Activated CD4-positive, alpha-beta T cell treated with anti-CD3 and anti-CD28 coated beads, Interleukin-2, Interleukin-6, amounts not matched to agents 100 ng/mL and 50 ng/mL, durations not matched to agents 16 hours and 8 hours (primary cell): Measurements from ENCODE around the gene TAOK3.
"Not testable (repeated sequence)": the region's sequence is repeated elsewhere in the genome, so short reads cannot be mapped to it uniquely, and the experiment has no call there.

ENCODE experiments used
- DNase-seq: peaks from one replicate; pipeline ENCODE4 v3.0.0-alpha.2; 2020

The TAOK3 gene

DNA sequence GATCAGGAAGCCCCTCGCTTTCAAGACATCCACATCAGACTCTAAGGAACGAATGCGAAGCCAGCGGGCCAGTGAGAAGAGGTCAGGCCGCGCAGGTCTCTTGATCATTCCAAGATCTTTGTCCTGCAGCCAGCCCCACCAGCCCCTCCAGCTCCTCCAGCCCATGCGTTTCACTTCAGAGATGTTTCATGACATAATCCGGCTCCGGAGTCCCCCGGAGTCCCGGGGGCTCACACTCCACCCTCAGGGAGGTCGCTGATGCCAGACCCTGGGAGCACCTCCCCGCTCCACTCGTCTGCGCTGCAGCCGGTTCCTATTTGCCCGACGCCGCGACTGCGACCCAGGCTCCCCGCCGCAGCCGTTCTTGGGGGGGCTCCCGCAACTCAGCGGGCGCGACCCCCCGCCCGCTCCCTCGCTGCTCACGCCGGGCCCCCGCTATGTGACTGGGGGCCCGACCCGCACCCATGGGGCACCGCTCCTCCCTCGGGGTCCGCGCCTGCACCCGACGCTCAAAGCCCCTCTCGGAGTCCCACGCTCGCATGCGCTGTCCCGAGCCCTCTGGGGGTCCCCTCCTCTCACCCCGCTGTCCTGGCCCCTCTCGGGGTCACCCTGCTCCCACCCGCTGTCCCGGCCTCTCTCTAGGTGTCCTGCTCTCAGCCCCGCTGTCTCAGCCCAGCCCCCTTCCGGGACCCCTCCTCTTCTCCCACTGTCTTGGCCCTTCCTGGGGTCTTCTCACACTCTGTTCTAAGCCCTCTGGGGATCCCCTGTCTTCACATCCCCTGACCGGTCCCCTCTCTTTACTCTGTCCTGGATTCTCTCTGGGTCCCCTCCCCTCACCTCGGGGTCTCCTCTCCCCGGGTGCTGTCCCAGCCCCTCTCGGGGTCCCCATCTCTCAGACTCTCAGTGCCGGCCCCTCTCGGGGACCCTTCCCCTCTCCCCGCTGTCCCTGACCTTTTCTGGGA is 1.1 kb downstream of the TAOK3 start:
- DNase-seq, result no peak

DNA sequence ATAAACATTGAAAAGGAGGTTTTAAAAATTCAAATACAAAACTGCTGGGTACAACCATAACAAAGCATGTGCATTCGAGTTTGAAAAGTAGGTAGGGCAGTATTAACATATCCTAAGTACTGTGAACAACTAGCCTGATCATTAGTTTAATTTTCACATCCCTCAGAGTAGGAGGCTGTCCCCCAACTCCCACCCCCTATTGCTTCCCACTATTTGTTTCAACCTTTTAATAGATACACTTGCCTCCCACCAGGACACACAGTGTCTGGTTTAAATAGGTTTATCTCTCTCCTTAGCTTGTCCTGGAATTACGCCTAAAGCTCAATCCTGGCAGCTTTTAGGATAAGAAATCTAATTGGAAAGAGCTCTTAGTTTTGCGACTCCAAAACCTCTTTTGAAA is 2.1 kb downstream of the TAOK3 start:
- DNase-seq, result no peak

DNA sequence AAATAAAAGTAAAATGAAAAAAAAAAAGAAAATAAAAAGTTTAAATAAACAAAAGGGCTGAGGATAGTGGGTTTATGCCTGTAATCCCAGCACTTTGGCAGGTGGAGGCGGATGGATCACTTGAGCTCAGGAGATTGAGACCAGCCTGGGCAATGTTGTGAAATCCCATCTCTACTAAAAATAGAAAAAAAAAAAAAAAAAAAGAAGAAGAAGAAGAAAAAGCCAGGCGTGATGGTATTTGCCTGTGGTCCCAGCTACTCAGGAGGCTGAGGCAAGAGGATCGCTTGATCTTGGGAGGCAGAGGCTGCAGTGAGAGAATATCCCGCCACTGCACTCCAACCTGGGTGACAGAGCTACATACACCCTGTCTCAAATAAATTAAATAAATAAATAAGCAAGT is 3.9 kb downstream of the TAOK3 start:
- no peak for DNase-seq

DNA sequence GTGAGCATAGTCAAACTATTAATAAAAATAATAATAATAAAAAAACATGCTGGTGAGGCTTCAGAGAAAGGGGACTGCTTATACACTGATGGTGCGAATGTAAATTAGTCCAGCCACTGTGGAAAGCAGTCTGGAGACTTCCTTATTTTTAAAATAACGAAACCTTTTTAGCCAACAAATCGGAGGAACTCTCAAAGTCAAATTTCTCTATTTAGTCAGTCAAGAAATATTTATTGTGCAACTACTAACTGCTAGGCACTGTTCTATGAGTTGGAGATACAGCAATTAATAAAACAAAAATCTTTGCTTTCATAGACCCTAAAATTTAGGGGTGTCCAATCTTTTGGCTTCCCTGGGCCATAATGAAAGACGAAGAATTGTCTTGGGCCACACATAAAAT is 10.8 kb downstream of the TAOK3 start:
- DNase-seq, result no peak

DNA sequence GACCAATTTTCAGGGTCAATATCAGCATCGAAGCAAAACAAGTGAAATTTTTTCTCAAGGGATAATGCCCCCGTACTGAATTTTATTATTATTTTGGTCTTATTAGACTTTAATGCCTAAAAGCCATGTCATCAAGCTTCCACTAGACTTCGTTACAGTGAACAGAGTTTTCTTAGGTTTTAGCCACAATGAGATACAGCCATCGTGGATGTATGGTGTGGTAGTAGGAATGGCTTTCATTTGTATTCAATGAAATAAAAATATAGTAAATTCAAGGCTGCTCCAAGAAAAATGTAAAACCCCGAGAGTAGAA is 11.7 kb downstream of the TAOK3 start:
- DNase-seq, result no peak

DNA sequence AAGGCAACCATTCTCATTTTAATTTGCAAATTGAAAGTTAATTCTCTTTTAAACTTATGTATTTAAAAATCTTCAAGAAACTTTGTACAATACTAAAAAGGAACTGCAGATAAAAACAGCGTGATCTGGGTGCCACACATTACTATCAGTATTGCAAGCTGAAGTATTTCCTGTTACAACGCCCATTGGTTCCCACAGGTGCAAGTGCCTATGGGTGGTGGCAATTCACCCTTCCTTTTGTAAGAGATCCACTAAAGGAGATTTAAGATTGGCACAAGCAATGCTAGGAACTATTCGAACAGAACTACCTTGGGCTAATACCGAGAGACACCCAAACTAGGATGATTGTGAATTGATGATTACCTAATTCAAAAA is 13.2 kb downstream of the TAOK3 start:
- peak; percentile 63 for DNase-seq

DNA sequence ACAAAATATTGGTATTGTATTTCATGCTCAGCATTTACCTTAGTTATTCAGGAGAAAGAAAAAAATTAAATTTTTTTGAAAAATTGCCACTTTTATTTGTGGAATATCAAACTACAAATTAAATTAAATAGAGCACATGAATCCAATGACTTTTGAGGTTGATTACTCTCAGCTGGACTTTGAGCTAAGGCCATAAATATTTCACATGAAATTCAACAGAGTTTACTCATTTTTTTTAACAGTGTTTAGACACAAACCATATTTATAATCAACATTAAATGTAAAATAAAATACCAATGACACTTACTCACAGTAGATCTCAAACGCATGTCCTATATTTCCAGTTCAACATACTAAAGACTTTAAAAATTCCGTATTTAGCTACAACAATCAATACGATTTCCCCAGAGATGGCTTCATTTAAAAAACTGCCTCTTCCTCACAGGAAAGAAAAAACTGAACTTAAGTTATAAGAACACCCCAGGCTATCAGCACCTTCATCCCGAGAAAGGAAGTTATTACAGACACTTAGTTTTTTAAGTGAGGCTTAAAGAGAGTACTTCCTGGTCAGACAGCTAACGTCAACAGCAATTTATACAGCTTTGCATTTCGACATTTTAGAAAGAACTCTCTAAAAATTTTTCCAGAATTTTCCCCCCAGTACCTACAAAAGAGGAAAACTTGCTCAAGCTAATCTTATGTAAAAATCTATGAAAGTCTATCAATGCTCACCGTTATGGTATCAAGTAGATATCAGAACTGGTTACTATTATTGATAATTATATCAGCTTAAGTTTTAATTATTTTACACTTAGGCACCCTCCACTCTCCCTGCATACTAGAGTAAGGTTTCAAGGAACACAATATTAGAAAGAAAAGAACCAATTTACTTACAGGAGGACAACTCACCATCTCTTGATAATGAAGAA is 13.8 kb downstream of the TAOK3 start:
- peak; percentile 59 for DNase-seq

DNA sequence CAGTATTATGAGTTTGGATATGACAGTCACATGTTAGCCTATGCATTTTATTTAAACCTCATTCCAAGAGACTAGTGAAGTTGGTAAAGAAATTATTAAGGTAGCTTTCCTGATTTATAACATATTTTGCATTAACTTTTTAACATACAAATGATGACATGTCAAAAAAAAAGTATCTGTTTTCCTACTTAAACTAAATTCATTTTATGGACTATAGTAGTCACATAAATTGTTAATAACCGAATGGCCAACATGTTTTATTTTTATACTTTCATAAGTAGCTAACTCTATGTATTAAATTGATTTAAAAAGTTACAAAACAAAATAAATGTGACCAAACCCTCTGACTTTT is 14.7 kb downstream of the TAOK3 start:
- no peak for DNase-seq

DNA sequence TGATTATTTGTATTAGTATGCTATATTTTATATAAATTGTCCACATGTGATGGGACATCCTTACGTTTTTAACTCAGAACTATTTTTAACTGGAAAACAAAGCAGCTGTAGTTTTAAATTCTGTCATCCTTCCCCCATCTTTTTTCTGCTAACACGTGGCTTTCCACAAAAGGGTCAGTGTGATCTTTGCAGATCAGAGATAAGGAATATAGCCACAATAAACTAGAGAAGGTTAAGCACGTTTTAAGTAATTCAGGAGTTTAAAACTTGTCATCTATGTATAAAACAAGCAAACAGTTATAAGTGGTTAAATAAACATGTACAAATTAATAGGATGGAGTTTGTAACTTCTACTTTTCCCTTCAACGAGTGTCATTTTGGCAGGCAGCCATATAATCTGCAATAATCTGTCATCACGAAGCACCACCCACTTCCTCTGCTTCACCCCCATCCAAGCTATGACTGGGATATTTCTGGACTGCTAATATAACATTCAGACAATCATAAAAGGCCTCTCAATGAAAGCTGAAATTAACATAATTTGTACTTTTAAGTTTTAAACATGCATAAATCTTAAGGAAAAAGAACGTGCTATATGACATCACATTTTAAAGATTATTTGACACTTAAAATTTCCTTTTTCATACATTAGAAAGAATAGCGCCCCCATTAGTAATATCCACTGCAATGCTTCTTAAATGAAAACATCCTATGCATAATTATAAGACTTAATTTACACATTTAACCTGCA is 15.3 kb downstream of the TAOK3 start:
- DNase-seq, result peak; percentile 76

DNA sequence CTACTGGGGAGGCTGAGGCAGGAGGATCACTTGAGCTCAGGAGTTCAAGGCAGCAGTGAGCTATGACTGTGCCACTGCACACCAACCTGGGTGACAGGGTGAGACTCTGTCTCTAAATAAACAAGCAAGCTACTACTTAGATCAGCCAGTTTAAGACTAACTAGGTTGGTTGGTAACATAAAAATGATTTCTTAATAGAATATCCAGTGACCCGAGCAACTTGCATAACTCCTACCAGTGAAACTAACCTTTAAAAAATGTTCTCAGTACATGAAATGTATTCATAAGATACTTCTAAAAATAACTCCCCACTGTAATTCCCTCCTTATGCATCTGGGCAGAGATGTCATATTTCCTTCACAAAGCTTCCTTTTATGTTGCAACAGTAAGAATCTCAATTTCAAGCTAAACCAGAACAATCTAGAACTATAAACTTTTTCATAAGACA is 15.9 kb downstream of the TAOK3 start:
- DNase-seq, result peak; percentile 40

DNA sequence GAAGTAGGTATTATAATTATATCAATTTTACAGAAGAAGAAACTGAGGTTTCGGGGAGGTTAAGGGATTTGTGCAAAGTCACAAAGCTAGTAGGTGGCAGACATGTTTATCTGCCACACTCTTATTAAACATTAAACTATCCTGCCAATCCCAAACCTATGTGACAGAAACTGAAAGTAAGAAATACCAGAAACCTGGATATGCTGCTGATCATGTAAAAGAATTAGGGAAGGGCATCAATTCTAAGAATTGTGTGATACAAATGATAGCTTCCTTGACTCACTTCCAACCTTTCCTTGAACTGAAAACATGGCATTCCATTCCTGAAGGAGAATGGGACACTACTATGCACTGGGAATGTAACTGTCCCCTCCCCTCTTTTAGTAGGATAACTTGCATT is 16.9 kb downstream of the TAOK3 start:
- no peak for DNase-seq

DNA sequence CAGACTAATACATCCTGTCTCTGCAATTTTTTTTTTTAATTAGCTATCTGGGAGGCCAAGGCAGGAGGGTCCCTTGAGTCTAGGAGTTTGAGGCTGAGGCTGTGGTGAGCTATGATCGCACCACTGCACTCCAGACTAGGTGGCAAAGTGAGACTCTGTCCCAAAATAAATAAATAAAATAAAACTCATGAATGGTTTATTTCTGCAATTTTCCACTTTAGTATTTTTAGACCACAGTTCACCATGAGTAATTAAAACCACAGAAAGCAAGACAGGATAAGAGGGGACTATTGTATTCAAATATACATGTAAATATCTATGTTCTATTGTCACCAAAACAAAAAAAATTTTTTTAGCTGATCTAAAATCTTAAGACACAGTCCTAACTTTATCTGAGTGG is 17.8 kb downstream of the TAOK3 start:
- no peak for DNase-seq

DNA sequence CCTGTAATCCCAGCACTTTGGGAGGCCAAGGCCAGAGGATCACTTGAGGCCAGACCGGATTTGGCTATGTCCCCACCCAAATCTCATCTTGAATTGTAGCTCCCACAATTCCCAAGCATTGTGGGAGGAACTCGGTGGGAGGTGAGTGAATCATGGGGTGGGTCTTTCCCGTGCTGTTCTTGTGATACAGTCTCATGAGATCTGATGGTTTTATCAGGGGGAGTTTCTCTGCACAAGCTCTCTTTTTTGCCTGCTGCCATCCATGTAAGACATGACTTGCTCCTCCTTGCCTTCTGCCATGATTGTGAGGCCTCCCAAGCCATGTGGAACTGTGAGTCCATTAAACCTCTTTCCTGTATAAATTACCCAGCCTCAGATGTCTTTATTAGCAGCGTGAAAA is 18.2 kb downstream of the TAOK3 start:
- DNase-seq, result not testable (repeated sequence)

DNA sequence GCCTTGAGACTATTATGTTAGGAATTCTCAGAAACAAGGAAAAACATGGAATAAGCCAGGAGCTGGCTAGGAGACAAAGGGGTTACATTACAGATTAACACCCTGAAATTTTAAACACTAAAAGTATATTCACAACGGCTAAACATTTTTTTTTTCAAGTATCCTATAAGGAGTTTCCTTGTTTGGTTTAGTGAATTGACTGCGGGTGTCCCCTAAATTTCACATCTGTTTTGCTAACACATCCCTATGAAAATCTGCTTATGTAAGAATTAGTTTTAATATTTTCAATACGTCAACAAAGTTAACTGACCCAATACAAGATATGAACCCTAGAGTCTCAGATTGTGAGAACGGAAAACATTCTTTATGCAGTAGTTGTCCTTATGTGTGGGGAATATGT is 19.0 kb downstream of the TAOK3 start:
- DNase-seq, result no peak

DNA sequence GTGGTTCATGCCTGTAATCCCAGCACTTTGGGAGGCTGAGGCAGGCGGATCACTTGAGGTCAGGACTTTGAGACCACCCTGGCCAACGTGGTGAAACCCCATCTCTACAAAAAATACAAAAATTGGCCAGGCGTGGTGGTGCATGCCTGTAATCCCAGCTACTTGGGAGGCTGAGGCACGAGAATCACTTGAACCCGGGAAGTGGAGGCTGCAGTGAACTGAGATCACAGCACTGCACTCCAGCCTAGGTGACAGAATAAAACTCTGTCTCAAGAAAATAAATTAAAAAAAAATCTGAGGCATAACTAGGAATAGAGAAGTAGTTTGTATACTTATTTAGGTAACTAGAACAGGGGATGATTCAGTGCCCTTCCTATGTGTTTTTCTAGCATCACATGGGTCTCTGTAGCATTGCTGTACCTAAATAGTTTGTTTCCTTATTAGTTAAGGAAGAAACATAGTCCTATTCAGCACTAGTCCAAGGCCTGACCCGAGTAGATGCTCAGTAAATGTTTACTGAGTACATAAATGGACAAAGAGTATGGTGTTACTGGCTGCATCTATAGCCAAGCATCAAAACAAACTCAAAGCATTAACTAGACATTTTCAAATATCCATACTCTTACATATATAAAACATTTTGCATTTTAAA is 21.7 kb downstream of the TAOK3 start:
- no peak for DNase-seq

DNA sequence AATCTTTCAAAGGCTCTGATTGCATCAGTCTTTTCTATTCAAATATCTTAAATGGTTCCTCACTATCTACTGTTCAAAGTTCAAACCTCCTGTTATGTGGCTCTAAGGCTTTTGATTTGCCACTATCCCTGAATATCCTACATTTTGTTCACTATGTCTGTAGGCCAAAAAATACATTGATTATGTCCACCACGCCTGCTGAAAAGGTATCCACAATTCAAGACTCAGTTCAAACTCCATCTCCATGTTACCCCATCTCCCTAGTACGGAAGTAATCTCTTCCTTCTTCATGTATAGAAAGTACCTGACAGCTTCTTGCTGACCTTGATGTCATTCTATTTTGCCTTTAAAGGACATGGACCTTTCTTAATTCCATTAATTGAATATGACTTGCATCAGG is 24.8 kb downstream of the TAOK3 start:
- no peak for DNase-seq

DNA sequence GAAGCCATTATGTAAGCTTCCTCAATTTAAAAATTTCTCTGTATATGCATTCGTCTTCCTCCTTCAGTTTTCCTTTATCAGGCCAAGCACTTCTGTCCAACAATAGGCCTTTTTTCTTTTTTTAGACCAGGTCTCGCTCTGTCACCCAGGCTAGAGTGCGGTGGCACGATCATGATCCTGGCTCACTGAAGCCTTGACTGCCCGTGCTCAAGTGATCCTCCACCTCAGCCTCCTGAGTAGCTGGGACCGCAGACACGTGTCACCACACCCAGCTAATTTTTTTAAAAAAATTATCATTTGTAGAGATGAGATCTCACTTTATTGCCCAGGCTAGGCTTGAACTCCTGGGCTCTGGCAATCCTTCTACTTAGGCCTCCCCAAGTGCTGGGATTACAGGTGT is 25.8 kb downstream of the TAOK3 start:
- DNase-seq, result no peak

DNA sequence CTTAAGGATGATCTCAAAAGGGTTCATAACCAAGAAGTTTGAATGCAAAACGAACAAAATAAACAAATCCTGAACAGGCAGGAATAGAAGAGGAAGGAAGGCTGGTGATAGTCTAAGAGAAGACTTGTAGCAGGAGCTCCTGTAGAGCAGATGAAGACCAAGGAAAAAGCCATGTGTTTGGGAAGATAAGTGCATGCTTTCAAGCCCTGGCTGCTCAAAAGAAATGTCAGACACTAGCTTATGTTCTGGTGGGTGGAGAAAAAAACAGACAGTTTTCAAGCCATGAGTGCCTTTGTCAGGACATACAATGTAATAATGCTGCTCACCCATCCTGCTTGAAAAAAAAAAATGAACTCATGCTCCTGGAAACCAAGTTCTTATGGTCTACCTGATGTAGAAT is 27.4 kb downstream of the TAOK3 start:
- DNase-seq, result no peak

DNA sequence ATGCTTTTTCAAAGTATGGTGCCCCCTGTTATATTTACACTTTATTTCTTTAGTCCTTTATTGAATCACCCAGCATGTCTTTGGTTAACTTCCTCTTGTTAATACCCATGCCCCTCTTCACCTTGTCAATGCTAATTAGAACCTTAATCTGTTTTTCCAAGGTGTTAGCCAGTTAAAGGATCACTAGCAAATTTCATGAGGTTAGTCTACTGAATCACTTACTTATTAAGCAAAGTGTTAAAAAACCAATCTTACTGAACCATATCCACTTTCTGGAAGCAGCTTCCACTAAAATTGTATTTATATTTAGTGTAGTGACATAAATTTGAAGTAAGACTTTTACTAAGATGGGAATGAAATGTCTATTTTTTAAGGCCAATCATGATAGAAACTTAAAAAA is 27.9 kb downstream of the TAOK3 start:
- DNase-seq, result no peak

DNA sequence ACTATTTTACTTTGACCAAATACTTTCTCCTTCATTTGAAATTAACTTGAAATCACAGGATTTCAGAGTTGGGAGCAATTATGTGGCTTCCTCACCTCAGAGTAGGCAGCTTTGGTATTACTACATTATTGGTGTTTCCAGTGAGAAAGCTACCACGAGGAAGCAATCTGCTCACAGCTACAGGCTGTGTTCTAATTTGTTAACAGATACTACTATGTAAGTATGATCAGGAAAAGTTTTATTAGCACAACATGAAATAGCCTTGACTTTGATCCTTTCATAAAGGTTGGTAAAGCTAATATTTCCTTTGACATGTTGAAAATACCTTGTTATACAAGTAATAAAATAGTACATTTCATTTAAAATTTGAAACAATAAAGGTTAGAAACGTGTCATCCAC is 30.6 kb downstream of the TAOK3 start:
- no peak for DNase-seq

DNA sequence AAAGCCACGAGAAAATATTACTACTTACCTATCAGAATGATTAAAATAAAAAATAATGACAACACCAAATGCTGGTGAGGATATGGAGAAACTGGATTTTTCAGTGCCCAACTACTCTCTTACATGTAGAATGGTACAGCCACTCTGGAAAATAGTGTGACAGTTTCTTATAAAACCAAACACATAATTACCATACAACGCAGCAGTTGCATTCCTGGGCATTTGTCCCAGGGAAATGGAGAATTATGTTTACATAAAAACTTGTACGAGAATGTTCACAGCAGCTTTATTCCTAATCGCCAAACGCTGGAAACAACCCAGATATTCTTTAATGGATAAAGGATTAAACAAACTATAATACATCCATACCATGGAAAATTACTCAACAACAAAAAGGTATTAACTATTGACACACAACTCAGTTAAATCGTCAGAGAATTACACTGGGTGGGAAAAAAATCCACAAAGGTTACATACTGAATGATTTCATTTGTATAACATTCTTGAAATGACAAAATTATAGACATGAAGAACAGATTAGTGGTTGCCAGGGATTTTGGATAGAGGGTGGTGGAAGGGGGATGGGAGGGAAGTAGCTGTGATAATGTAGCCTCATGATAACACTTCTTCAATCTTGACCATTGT is 35.4 kb downstream of the TAOK3 start:
- DNase-seq, result no peak

DNA sequence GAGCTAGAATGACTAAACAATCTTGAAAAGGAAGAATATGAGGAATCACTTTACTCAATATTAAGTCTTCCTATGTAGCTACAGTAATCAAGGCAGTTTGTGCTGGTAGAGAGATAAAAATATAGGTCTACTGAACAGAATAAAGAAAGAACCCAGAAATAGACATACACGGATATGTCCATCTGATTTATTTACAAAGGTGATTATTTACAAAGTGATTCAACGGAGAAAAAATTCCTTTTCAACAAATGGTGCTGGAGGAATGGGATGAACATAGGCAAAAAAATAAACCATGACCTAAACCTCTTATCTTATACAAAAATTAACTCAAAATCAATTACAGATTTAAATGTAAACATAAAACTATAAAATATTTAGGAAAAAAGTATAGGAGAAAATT is 36.6 kb downstream of the TAOK3 start:
- no peak for DNase-seq
